HCT116 (cell line): ENCODE measurements around the gene AHRR. TPM values are rescaled to one million over a fixed set of nuclear protein-coding genes. Genes with fewer than 3 reads are reported as not detected.

Experiments used
- ATAC-seq: fragments of 200-7000 bp; cut with Tn5 transposase; 2 replicates; pipeline ENCODE4 v1.9.1; 2020; ENCODE audit warnings: mild to moderate bottlenecking, moderate library complexity
- BruUV-seq: library from RNA; stranded (reverse); fragments of 400-500 nt; replicated peaks from 2 replicates; lab custom pipeline; 2021; lab: Mats Ljungman, UMichigan
- CTCF ChIA-PET: fragments of 300-600 bp; sonication (Branson Sonifier 250); formaldehyde crosslinking; loops from one replicate; lab custom pipeline; 2021; ENCODE audit warnings: antibody characterized with exemption; lab: Charles Lee
- POLR2A ChIA-PET: fragments of 300-600, 350-600 bp; sonication (Branson Sonifier 250); formaldehyde crosslinking; loops from one replicate; lab custom pipeline; 2021; ENCODE audit warnings: antibody characterized with exemption; lab: Charles Lee
- RAD21 ChIA-PET, 2 experiments: fragments of 300-600 bp; sonication (Branson Sonifier 250); formaldehyde crosslinking; loops; one replicate each; lab custom pipeline; 2023; ENCODE audit warnings: low total read pairs in 2 of 2; ENCODE audit not compliant: uncharacterized antibody in 2 of 2, unreplicated experiment in 2 of 2, low non-redundant PET in 1 of 2; lab: Charles Lee
- DNase-seq: peaks from one replicate; pipeline ENCODE4 v3.0.0-alpha.2; 2010; ENCODE audit warnings: low read depth, low spot score
- H2AFZ ChIP-seq: fragments of 200-600 bp; shearing (Covaris generic), sonication (generic); 2 replicates; pipeline ENCODE4 v1.6.1; 2017; ENCODE audit warnings: low read depth, mixed run types, mixed read lengths, antibody characterized with exemption, low read length; ENCODE audit not compliant: poor library complexity, severe bottlenecking
- H3K27ac ChIP-seq: 2 replicates; pipeline ENCODE4 v1.5.1; 2012; ENCODE audit warnings: low read depth, low read length
- H3K27me3 ChIP-seq: fragments of 200-600 bp; sonication (generic); 2 replicates; pipeline ENCODE4 v1.6.1; 2016; ENCODE audit warnings: mixed run types, low read length, mixed read lengths; ENCODE audit not compliant: insufficient read depth
- H3K36me3 ChIP-seq, 2 experiments: fragments of 200-500 bp in 1 of 2; fragments of 200-600 bp in 1 of 2; sonication (Bioruptor generic) in 1 of 2; sonication (generic) in 1 of 2; 2 replicates each; pipeline versions ENCODE4 v1.5.1 to v1.6.1; 2014 to 2016; ENCODE audit warnings: low read length in 2 of 2, inconsistent platforms in 1 of 2, mixed read lengths in 1 of 2, mixed run types in 1 of 2; ENCODE audit not compliant: insufficient read depth in 2 of 2, control insufficient read depth in 1 of 2
- H3K4me1 ChIP-seq, 2 experiments: fragments of 200-600 bp in 1 of 2; sonication (generic) in 1 of 2; 2 replicates each; pipeline versions ENCODE4 v1.5.1 to v1.6.1; 2012 to 2017; ENCODE audit warnings: low read length in 2 of 2, inconsistent platforms in 1 of 2, mild to moderate bottlenecking in 1 of 2, mixed read lengths in 1 of 2, mixed run types in 1 of 2, moderate library complexity in 1 of 2; ENCODE audit not compliant: insufficient read depth in 2 of 2, control insufficient read depth in 1 of 2
- H3K4me2 ChIP-seq: fragments of 200-600 bp; sonication (generic); 2 replicates; pipeline ENCODE4 v1.6.1; 2017; ENCODE audit warnings: mixed run types, low read length, mixed read lengths
- H3K4me3 ChIP-seq, 2 experiments: fragments of 200-600 bp in 1 of 2; sonication (generic) in 1 of 2; replicated peaks in 1 of 2; 2 replicates each; pipeline ENCODE4 v1.5.1; 2011 to 2016; ENCODE audit warnings: low read length in 2 of 2, control low read depth in 1 of 2, low read depth in 1 of 2, mild to moderate bottlenecking in 1 of 2, mixed read lengths in 1 of 2, mixed run types in 1 of 2
- H3K79me2 ChIP-seq: fragments of 200-600 bp; sonication (generic); 2 replicates; pipeline ENCODE4 v1.6.1; 2017; ENCODE audit warnings: mild to moderate bottlenecking, mixed run types, low read length, moderate library complexity, mixed read lengths; ENCODE audit not compliant: insufficient read depth
- H3K9ac ChIP-seq: fragments of 200-600 bp; sonication (generic); 2 replicates; pipeline ENCODE4 v1.6.1; 2016; ENCODE audit warnings: low read length, mixed read lengths
- H3K9me2 ChIP-seq: fragments of 200-600 bp; sonication (generic), shearing (Covaris generic); 2 replicates; pipeline ENCODE4 v1.6.1; 2017; ENCODE audit warnings: mixed run types, mild to moderate bottlenecking, moderate library complexity; ENCODE audit not compliant: insufficient read depth
- H3K9me3 ChIP-seq, 2 experiments: fragments of 200-500 bp in 1 of 2; fragments of 200-600 bp in 1 of 2; sonication (Bioruptor generic) in 1 of 2; sonication (generic) in 1 of 2; 2 replicates each; pipeline ENCODE4 v1.6.1; 2014 to 2017; ENCODE audit warnings: low read length in 2 of 2, mixed read lengths in 2 of 2, inconsistent platforms in 1 of 2, low read depth in 1 of 2, mild to moderate bottlenecking in 1 of 2, mixed run types in 1 of 2, moderate library complexity in 1 of 2; ENCODE audit not compliant: control insufficient read depth in 1 of 2, insufficient read depth in 1 of 2
- H4K20me1 ChIP-seq: fragments of 200-600 bp; sonication (generic), shearing (Covaris generic); 2 replicates; pipeline ENCODE4 v1.6.1; 2017; ENCODE audit warnings: mixed run types, mild to moderate bottlenecking, moderate library complexity; ENCODE audit not compliant: insufficient read depth
- EGR1 ChIP-seq: IDR thresholded peaks from 2 replicates; pipeline ENCODE4 v1.6.1; 2012; ENCODE audit warnings: low read depth
- ELF1 ChIP-seq: IDR thresholded peaks from 2 replicates; pipeline ENCODE4 v1.6.1; 2012; ENCODE audit warnings: low read depth, borderline replicate concordance
- EZH2phosphoT487 ChIP-seq: fragments of 200-600 bp; IDR thresholded peaks from 2 replicates; pipeline ENCODE4 v1.6.1; 2018; ENCODE audit warnings: antibody characterized with exemption, borderline replicate concordance
- FOSL1 ChIP-seq: IDR thresholded peaks from 2 replicates; pipeline ENCODE4 v1.6.1; 2012; ENCODE audit warnings: low read depth
- JUND ChIP-seq: IDR thresholded peaks from 2 replicates; pipeline ENCODE4 v1.6.1; 2012
- POLR2A ChIP-seq: IDR thresholded peaks from 2 replicates; pipeline ENCODE4 v1.7.0; 2011; ENCODE audit warnings: borderline replicate concordance; ENCODE audit not compliant: insufficient read depth, insufficient read length; ENCODE audit errors: extremely low read depth
- RAD21 ChIP-seq: IDR thresholded peaks from 2 replicates; pipeline ENCODE4 v1.6.1; 2012; ENCODE audit warnings: low read depth, mild to moderate bottlenecking
- TCF7L2 ChIP-seq: IDR thresholded peaks from 2 replicates; pipeline ENCODE4 v1.7.0; 2011; ENCODE audit warnings: borderline replicate concordance, inconsistent platforms; ENCODE audit not compliant: insufficient read depth, insufficient read length; ENCODE audit errors: extremely low read depth
- YY1 ChIP-seq: IDR thresholded peaks from 2 replicates; pipeline ENCODE4 v1.6.1; 2011; ENCODE audit warnings: low read length, low read depth, moderate library complexity, mild to moderate bottlenecking; ENCODE audit not compliant: insufficient replicate concordance; ENCODE audit errors: extremely low read depth
- intact Hi-C: fragments of 100-400 bp; cut with micrococcal nuclease; formaldehyde crosslinking; loops from 2 replicates; pipeline ENCODE4 v1.10.0; 2022
- total RNA-seq: library from RNA; stranded (reverse); gene quantifications from one replicate; pipeline ENCODE4 v1.2.1, GENCODE V29; 2021; ENCODE audit not compliant: unreplicated experiment
- TF ChIP-seq, protein P1 (sequence below): IDR thresholded peaks from 2 replicates; pipeline ENCODE4 v1.6.1; 2012
- TF ChIP-seq, protein P2 (sequence below): IDR thresholded peaks from 2 replicates; pipeline ENCODE4 v1.6.1; 2012

AHRR gene
- total RNA-seq, 1 experiment from 2014 or later, result 12.7 TPM

DNA sequence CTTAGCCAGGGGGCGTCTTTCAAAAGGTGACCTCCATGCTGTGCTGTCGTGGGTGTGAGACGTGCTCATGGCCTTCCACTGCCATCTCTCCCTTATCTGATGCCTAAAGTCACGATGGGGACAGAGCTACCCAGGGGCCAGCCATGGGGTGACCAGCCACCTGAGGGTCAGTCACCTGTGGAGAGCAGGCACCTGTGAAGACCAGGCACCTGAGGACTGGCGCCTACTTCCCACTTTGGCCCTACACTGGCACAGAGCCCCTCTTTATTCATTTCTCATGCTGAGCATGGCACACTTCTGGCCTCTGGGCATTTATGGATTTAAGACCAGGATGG is 115.1 kb downstream of the AHRR start:
- ChIA-PET POLR2A (no interaction called here), RAD21 (interaction anchor here in 1 of 2 experiments (0.6 to 1.1 kb wide), 2 partner anchors 119 to 249 kb away, joined by 3 to 8 read pairs; no protein-coding TSS in a partner anchor)
- H2AFZ ChIP-seq, result no peak overlapping the region
- no peak overlapping the region for H3K27ac ChIP-seq
- no peaks in the 10 kb centered on the region for H3K27me3 ChIP-seq
- H3K4me3 ChIP-seq, result no peak overlapping the region
- H3K36me3 ChIP-seq, result no peaks in the 10 kb centered on the region
- ATAC-seq, result peak; percentile 29
- BruUV-seq, result no TSS peak
- intact Hi-C loops, result loop anchor here (1.0 kb wide), 1 partner anchor 119 kb away; no protein-coding TSS in a partner anchor
- H4K20me1 ChIP-seq, result no peaks in the 10 kb centered on the region
- no peaks in the 10 kb centered on the region for H3K9me3 ChIP-seq
- DNase-seq, result no peak
- H3K9me2 ChIP-seq, result no peaks in the 10 kb centered on the region
- TF ChIP-seq TCF7L2 (no peak), RAD21 (no peak), YY1 (no peak), EZH2phosphoT487 (no peak), ELF1 (no peak), EGR1 (no peak), JUND (no peak), POLR2A (no peak), FOSL1 (no peak)
- TF ChIP-seq, protein P1, sequence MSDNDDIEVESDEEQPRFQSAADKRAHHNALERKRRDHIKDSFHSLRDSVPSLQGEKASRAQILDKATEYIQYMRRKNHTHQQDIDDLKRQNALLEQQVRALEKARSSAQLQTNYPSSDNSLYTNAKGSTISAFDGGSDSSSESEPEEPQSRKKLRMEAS, result no peak
- TF ChIP-seq, protein P2, sequence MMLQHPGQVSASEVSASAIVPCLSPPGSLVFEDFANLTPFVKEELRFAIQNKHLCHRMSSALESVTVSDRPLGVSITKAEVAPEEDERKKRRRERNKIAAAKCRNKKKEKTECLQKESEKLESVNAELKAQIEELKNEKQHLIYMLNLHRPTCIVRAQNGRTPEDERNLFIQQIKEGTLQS, result no peak
- TF ChIP-seq, all 23 proteins: peak for 0
- Histone ChIP-seq H3K79me2 (no peaks in the 10 kb centered on the region), H3K4me2 (no peak overlapping the region), H3K9ac (no peak overlapping the region), H3K4me1 (peaks cover 0 to 3% of the 10 kb centered on the region in 2 experiments; a peak in 2 of 4 replicates)
- CTCF ChIA-PET, result interaction anchor here (1.0 to 3.6 kb wide), 3 partner anchors 10 to 120 kb away, joined by 3 to 21 read pairs (median 6); no protein-coding TSS in a partner anchor
